ENCODE results near the gene CLEC10A.
"Not testable (repeated sequence)": the region's sequence is repeated elsewhere in the genome, so short reads cannot be mapped to it uniquely, and the experiment has no call there.

CLEC10A gene

DNA sequence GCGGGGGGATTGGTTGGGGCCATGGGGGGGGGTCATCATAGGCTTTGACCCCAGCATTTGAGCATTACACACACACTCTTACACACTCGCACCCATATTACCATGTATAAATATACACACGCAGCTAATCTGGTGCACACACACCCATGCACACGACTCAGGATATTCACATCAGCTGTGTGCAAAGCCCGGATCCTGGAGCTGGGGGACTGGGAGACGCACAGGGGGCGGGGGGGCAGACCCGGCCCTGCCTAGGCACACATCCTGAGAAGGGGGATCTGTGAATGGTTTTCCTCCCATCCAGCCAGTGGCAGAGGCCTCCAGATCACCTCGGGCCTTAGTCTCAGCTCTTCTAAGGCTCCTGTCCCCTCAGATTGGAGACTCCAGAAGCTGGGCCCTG, 28.9 kb upstream of the CLEC10A start:
- DNase-seq (ENCODE audit: low read depth) = no peak
- in situ Hi-C loops (cut with HindIII; ENCODE audit: low sequenced_read_pairs) = no loop called here
- H3K4me3 ChIP-seq (ENCODE audit: low read depth, low read length) = no peak overlapping the region
- TF ChIP-seq, protein P1, sequence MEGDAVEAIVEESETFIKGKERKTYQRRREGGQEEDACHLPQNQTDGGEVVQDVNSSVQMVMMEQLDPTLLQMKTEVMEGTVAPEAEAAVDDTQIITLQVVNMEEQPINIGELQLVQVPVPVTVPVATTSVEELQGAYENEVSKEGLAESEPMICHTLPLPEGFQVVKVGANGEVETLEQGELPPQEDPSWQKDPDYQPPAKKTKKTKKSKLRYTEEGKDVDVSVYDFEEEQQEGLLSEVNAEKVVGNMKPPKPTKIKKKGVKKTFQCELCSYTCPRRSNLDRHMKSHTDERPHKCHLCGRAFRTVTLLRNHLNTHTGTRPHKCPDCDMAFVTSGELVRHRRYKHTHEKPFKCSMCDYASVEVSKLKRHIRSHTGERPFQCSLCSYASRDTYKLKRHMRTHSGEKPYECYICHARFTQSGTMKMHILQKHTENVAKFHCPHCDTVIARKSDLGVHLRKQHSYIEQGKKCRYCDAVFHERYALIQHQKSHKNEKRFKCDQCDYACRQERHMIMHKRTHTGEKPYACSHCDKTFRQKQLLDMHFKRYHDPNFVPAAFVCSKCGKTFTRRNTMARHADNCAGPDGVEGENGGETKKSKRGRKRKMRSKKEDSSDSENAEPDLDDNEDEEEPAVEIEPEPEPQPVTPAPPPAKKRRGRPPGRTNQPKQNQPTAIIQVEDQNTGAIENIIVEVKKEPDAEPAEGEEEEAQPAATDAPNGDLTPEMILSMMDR (IDR thresholded peaks at IDR 0.05; ENCODE audit: low read depth, low read length, missing control alignments) = no peak

DNA sequence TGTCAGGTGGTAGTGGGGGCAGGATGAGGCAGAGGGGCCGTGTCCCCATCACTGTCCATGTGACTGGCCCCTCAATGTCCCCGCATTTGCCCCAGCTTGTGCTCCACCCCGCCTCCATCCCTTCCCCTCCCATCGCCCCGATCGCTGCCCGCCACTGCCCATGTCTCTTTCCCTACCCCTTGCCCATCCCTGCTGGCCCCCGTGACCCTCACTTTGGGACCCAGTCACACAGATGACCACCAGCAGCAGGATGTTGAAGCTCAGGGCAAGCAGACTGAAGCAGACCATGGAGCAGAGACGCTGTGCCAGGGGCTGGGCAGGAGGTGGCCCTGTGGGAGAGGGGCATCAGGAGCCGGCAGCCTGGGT, 28.5 kb upstream of the CLEC10A start:
- in situ Hi-C loops (cut with HindIII; ENCODE audit: low sequenced_read_pairs) = no loop called here
- no peak overlapping the region for H3K4me3 ChIP-seq (ENCODE audit: low read depth, low read length)
- no peak for DNase-seq (ENCODE audit: low read depth)
- TF ChIP-seq, protein P1 (IDR thresholded peaks at IDR 0.05; ENCODE audit: low read depth, low read length, missing control alignments) = no peak

DNA sequence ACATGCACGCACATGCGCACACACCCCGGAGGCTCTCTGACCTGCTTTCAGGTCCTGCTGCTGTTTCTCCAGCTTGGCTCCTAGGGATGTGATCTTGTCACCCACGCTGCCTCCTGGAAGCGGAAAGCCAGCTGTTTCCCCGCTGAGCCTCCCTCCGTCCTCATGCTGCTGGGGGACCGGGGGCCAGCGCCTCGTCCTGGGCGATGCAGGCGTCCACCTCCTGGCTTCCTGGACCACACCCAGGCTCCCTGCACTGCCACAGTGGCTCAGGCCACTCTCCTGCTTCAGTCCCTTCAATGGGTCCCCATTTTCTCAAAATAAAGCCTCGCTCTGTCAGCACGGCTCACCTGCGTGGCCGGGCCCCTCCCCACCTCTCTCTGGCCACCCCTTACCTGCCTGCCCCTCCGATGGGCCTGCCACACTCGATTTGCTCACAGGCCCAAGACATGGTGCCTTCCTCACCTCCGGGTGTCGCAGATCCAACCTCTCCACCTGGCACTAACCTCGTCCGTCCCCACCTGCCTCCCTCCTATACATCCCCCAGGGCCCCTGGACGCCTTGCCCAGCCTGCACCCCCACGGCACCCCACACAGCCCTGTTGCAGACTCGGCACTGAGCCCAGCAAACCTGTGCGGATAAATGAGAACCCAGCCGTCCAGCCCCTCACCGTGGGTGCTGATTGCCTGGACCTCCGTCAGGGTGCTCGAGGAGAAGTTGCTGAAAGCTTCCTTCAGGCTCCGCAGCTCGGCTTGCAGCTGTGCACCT, 27.9 kb upstream of the CLEC10A start:
- DNase-seq (ENCODE audit: low read depth) = no peak
- TF ChIP-seq, protein P1 (IDR thresholded peaks at IDR 0.05; ENCODE audit: low read depth, low read length, missing control alignments) = no peak
- in situ Hi-C loops (cut with HindIII; ENCODE audit: low sequenced_read_pairs) = no loop called here

DNA sequence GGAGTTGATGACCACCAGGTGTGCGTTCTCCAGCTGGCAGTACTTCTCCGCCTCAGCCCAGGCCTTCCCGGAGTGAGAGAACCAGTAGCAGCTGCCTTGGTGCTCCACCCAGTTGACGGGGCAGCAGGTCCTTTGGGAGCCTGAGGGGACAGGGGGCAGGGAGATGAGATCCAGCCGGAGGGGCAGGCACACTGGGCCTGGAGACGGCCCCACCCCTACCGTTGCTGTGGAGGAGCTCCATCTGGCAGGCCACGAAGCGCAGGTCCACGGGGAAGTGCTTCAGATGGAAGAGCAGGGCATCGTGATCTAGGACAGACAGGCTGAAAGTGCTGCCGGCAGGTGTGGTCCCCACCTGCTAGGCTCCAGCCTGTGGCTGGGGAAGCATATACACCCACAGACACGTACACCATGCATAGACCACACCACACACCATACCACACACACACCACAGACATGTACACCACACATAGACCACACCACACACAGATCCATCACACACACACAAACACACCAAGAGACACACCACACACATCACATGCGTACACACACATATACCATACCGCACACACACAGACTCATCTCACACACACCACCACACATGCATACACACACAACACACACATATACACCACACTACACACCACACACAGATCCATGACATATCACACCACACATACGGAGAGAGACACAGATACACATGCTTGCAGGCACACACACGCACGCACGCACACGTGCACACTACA, 27.1 kb upstream of the CLEC10A start:
- in situ Hi-C loops (cut with HindIII; ENCODE audit: low sequenced_read_pairs) = no loop called here
- no peak overlapping the region for H3K4me3 ChIP-seq (ENCODE audit: low read depth, low read length)
- TF ChIP-seq, protein P1 (IDR thresholded peaks at IDR 0.05; ENCODE audit: low read depth, low read length, missing control alignments) = no peak
- DNase-seq (ENCODE audit: low read depth) = no peak

More for the DNA sequence above, 27.9 kb upstream of the CLEC10A start:
- no peak overlapping the region for H3K4me3 ChIP-seq (ENCODE audit: low read depth, low read length)

DNA sequence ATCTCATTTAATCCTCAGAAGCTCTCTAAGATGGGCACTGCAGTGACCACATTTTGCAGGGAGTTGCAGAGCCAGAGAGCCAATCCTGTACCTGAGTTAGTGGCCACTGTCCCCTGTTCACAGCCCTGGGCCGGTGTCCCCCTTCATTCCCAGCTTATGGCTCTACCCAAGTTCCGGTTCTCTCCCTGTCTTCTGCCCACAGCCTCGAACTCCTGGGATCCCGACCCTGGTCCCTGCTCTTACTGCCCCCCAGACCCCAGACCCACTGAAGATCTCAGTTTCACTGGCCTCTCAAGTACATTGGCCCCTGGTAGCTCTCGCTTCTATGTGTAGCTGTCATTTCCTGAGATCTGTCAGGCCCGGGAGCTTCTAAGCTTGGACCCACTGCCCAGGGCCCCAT, 22.4 kb upstream of the CLEC10A start:
- H3K4me3 ChIP-seq (ENCODE audit: low read depth, low read length) = no peak overlapping the region
- TF ChIP-seq, protein P1 (IDR thresholded peaks at IDR 0.05; ENCODE audit: low read depth, low read length, missing control alignments) = no peak
- no peak for DNase-seq (ENCODE audit: low read depth)
- in situ Hi-C loops (cut with HindIII; ENCODE audit: low sequenced_read_pairs) = no loop called here

DNA sequence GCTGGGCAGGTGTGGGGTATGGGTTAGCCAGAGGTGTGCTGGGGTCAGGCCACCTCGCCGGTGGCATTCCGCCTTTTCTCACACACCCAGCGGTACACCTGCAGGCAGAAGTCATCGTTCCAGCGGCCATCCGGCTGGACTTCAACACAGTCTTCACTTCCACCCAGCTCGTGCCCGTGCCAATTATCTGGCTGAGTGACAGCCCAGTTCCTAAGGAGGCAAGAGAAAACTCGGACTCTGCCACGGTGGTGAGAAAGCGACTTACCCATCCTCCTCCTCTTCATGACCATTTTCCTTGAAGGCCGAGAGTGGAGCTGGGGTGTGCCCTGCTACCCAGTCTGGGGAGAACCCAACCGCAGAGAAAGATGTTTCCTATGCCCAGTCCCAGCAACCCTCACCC, 21.5 kb upstream of the CLEC10A start:
- TF ChIP-seq, protein P1 (IDR thresholded peaks at IDR 0.05; ENCODE audit: low read depth, low read length, missing control alignments) = no peak

DNA sequence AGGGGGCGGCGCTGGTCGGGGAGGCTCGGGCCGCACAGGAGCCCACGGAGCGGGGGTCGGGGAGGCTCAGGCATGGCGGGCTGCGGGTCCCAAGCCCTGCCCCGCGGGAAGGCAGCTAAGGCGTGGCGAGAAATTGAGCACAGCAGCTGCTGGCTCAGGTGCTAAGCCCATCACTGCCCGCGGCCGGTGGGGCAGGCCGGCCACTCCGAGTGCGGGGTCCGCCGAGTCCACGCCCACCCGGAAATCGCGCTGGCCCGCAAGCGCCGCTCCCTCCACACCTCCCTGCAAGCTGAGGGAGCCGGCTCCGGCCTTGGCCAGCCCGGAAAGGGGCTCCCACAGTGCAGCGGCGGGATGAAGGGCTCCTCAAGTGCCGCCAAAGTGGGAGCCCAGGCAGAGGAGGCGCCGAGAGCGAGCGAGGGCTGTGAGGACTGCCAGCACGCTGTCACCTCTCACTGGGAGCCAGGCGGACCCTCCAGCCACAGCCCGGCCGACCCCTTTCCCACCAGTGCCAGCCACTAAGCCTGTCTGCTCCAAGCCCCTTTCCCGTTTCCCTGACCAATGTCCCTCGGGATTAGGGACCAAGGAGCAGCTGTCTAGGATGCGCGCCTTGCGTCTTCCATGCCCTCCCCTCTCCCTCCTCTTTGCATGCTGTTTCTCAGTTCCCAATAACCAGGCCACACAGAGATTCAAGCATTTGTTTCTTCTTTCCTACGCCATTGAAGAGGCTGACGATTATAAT, 20.8 kb upstream of the CLEC10A start:
- H3K4me3 ChIP-seq (ENCODE audit: low read depth, low read length); in situ Hi-C loops (cut with HindIII; ENCODE audit: low sequenced_read_pairs); DNase-seq (ENCODE audit: low read depth): not testable (repeated sequence)

More for the DNA sequence above, 21.5 kb upstream of the CLEC10A start:
- H3K4me3 ChIP-seq (ENCODE audit: low read depth, low read length) = no peak overlapping the region
- in situ Hi-C loops (cut with HindIII; ENCODE audit: low sequenced_read_pairs) = no loop called here
- no peak for DNase-seq (ENCODE audit: low read depth)

Data from astrocyte of the cerebellum (primary cell).